ENCODE measurements around the gene RBM15.

DNA sequence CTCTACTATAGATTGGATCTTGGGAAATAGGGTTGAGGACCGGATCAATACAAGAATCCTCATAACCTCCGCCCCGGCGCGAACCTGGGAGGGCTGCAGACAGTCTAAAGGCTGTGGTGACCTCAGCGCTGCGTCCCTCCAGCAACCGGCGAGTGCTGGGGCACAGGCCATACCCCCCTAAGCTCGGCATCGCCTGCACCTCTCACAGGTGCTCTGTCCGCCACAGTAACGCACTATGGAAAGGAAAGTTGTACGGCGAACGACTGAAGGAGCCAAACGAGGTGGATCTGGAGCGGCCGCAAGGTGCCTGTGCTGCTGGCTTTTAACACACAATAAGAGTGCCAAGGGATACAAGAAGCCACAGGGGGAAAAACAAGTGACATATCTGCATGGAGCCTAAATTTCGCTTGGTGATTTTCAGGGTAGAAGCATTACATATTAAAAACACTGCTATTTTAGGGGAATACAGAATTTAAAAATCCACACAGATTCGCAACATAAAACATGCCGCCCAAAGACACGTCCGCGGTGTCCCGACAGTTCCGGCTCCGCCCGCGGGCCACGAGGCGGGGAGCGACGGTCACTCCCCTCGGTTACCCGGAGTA lies 1.4 kb upstream of the RBM15 start:
- TF ChIP-seq CTCF (IDR thresholded peaks at IDR 0.05): no peak
- TF ChIP-seq POLR2A (IDR thresholded peaks at IDR 0.05): no peak
